Neural progenitor cell (in vitro differentiated cells): ENCODE results near the gene MEF2D. TPM values are rescaled to one million over a fixed set of nuclear protein-coding genes. Genes with fewer than 3 reads are reported as not detected.

Experiments
- DNase-seq: peaks from one replicate; pipeline ENCODE4 v3.0.0-alpha.2; 2016; ENCODE audit warnings: low spot score
- H2AFZ ChIP-seq: fragments of 200-600 bp; sonication (generic); replicated peaks from 2 replicates; pipeline ENCODE4 v1.6.1; 2016; ENCODE audit warnings: antibody characterized with exemption
- H3F3A ChIP-seq: fragments of 200-600 bp; sonication (generic); 2 replicates; pipeline ENCODE4 v1.6.1; 2016; ENCODE audit warnings: antibody characterized with exemption, low read depth
- H3K27ac ChIP-seq: fragments of 200-600 bp; sonication (generic); 2 replicates; pipeline ENCODE4 v1.5.1; 2016; ENCODE audit warnings: mild to moderate bottlenecking
- H3K27me3 ChIP-seq: fragments of 200-600 bp; sonication (generic); 2 replicates; pipeline ENCODE4 v1.6.1; 2016; ENCODE audit warnings: mild to moderate bottlenecking, moderate library complexity
- H3K36me3 ChIP-seq: fragments of 200-600 bp; sonication (generic); 2 replicates; pipeline ENCODE4 v1.5.1; 2016
- H3K4me1 ChIP-seq: fragments of 200-600 bp; sonication (generic); 2 replicates; pipeline ENCODE4 v1.6.1; 2016; ENCODE audit warnings: mixed run types
- H3K4me2 ChIP-seq: fragments of 200-600 bp; sonication (generic); 2 replicates; pipeline ENCODE4 v1.6.1; 2016
- H3K4me3 ChIP-seq: fragments of 200-600 bp; sonication (generic); 2 replicates; pipeline ENCODE4 v1.5.1; 2016
- H3K79me2 ChIP-seq: fragments of 200-600 bp; sonication (generic); 2 replicates; pipeline ENCODE4 v1.6.1; 2016; ENCODE audit warnings: low read depth
- H3K9ac ChIP-seq: fragments of 200-600 bp; sonication (generic); 2 replicates; pipeline ENCODE4 v1.6.1; 2016
- H3K9me3 ChIP-seq: fragments of 200-600 bp; sonication (generic); 2 replicates; pipeline ENCODE4 v1.5.1; 2016; ENCODE audit warnings: low read depth
- H4K20me1 ChIP-seq: fragments of 200-600 bp; sonication (generic); 2 replicates; pipeline ENCODE4 v1.6.1; 2016; ENCODE audit warnings: low read depth
- H3K27ac Mint-ChIP-seq: 3 replicates; pipeline ENCODE4 v1.8.0; 2021; ENCODE audit warnings: mixed read lengths
- H3K27me3 Mint-ChIP-seq: 2 replicates; pipeline ENCODE4 v1.8.0; 2022; ENCODE audit warnings: low read depth, mild to moderate bottlenecking, inconsistent platforms, moderate library complexity, mixed read lengths; ENCODE audit not compliant: insufficient read depth
- H3K36me3 Mint-ChIP-seq: 3 replicates; pipeline ENCODE4 v1.8.0; 2021; ENCODE audit warnings: mixed read lengths
- H3K4me1 Mint-ChIP-seq: 3 replicates; pipeline ENCODE4 v1.8.0; 2021; ENCODE audit warnings: mixed read lengths
- H3K4me3 Mint-ChIP-seq: 3 replicates; pipeline ENCODE4 v1.8.0; 2021; ENCODE audit warnings: mild to moderate bottlenecking, moderate library complexity, mixed read lengths
- H3K9me3 Mint-ChIP-seq: 3 replicates; pipeline ENCODE4 v1.8.0; 2020; ENCODE audit warnings: mixed read lengths
- CTCF ChIP-seq: fragments of 200-600 bp; sonication (generic); IDR thresholded peaks from 2 replicates; pipeline ENCODE4 v1.5.1; 2017; ENCODE audit warnings: antibody characterized with exemption, mild to moderate bottlenecking
- EZH2 ChIP-seq: fragments of 200-600 bp; sonication (generic); IDR thresholded peaks from 2 replicates; pipeline ENCODE4 v1.6.1; 2017; ENCODE audit warnings: antibody characterized with exemption, mild to moderate bottlenecking, moderate library complexity
- EZH2phosphoT487 ChIP-seq: fragments of 200-600 bp; sonication (generic); IDR thresholded peaks from 2 replicates; pipeline ENCODE4 v1.6.1; 2017; ENCODE audit warnings: antibody characterized with exemption
- total RNA-seq: library from RNA; depleted of rRNA; stranded (reverse); fragments of >200 nt; gene quantifications from 2 replicates; pipeline ENCODE4 v1.2.3, GENCODE V29; 2015; ENCODE audit warnings: low replicate concordance

The MEF2D gene
- total RNA-seq, 1 donor from 2014 or later: 1.8 TPM

GRCh38 chr1:156498432-156499193, 2.0 kb downstream of the MEF2D start:
- peaks cover 60% of the 10 kb centered on the region for H4K20me1 ChIP-seq
- H2AFZ ChIP-seq: no peak overlapping the region

GRCh38 chr1:156497743-156498431, 2.7 kb downstream of the MEF2D start:
- Histone ChIP-seq H3K4me2 (peak overlapping the region; percentile 95), H4K20me1 (peaks cover 67% of the 10 kb centered on the region), H3K27ac (no peak overlapping the region), H3K9me3 (no peaks in the 10 kb centered on the region), H3F3A (peaks cover 32% of the 10 kb centered on the region), H3K36me3 (no peaks in the 10 kb centered on the region), H3K27me3 (no peaks in the 10 kb centered on the region), H2AFZ (no peak overlapping the region), H3K4me3 (peak overlapping the region; percentile 93), H3K4me1 (peaks cover 32% of the 10 kb centered on the region), H3K79me2 (peaks cover 40% of the 10 kb centered on the region), H3K9ac (no peak overlapping the region)
- TF ChIP-seq EZH2phosphoT487 (no peak), EZH2 (no peak), CTCF (no peak)
- H3K4me3 Mint-ChIP-seq: peak overlapping the region; percentile 93
- peak overlapping the region; percentile 50 for H3K27ac Mint-ChIP-seq
- no peak for DNase-seq
- H3K9me3 Mint-ChIP-seq: no peaks in the 10 kb centered on the region
- peaks cover 6% of the 10 kb centered on the region for H3K36me3 Mint-ChIP-seq
- H3K4me1 Mint-ChIP-seq: peaks cover 58% of the 10 kb centered on the region
- peaks cover 8% of the 10 kb centered on the region for H3K27me3 Mint-ChIP-seq

More at GRCh38 chr1:156498432-156499193, 2.0 kb downstream of the MEF2D start:
- H3K79me2 ChIP-seq: peaks cover 40% of the 10 kb centered on the region
- TF ChIP-seq CTCF (no peak), EZH2 (no peak)
- no peak for DNase-seq
- H3K27me3 ChIP-seq: no peaks in the 10 kb centered on the region
- H3K4me1 Mint-ChIP-seq: peaks cover 61% of the 10 kb centered on the region
- no peak overlapping the region for H3K27ac ChIP-seq
- peak overlapping the region; percentile 50 for H3K27ac Mint-ChIP-seq
- H3K9ac ChIP-seq: no peak overlapping the region
- peaks cover 6% of the 10 kb centered on the region for H3K36me3 Mint-ChIP-seq
- no peaks in the 10 kb centered on the region for H3K9me3 ChIP-seq
- no peaks in the 10 kb centered on the region for H3K9me3 Mint-ChIP-seq
- peak overlapping the region; percentile 93 for H3K4me3 ChIP-seq
- no peaks in the 10 kb centered on the region for H3K36me3 ChIP-seq
- peaks cover 31% of the 10 kb centered on the region for H3K4me1 ChIP-seq
- peaks cover 31% of the 10 kb centered on the region for H3F3A ChIP-seq
- peaks cover 10% of the 10 kb centered on the region for H3K27me3 Mint-ChIP-seq
- peak overlapping the region; percentile 93 for H3K4me3 Mint-ChIP-seq
- peak overlapping the region; percentile 95 for H3K4me2 ChIP-seq

GRCh38 chr1:156497078-156497742, 3.4 kb downstream of the MEF2D start:
- Mint-ChIP-seq H3K9me3 (no peaks in the 10 kb centered on the region), H3K4me3 (no peak overlapping the region), H3K27ac (no peak overlapping the region), H3K36me3 (peaks cover 6% of the 10 kb centered on the region), H3K27me3 (peaks cover 8% of the 10 kb centered on the region), H3K4me1 (peaks cover 60% of the 10 kb centered on the region)
- DNase-seq: no peak
- H3F3A ChIP-seq: peaks cover 31% of the 10 kb centered on the region
- no peak overlapping the region for H3K4me2 ChIP-seq
- H3K9me3 ChIP-seq: no peaks in the 10 kb centered on the region
- H3K4me3 ChIP-seq: no peak overlapping the region
- H3K4me1 ChIP-seq: peaks cover 38% of the 10 kb centered on the region
- H3K36me3 ChIP-seq: no peaks in the 10 kb centered on the region
- H4K20me1 ChIP-seq: peaks cover 74% of the 10 kb centered on the region
- H3K79me2 ChIP-seq: peaks cover 40% of the 10 kb centered on the region
- H3K27ac ChIP-seq: no peak overlapping the region
- H3K27me3 ChIP-seq: no peaks in the 10 kb centered on the region
- H3K9ac ChIP-seq: no peak overlapping the region
- TF ChIP-seq EZH2: no peak
- no peak for TF ChIP-seq CTCF
- no peak for TF ChIP-seq EZH2phosphoT487
- H2AFZ ChIP-seq: no peak overlapping the region
